Osteoblast (primary cell): ENCODE data around the gene NDUFAF5. TPM values are rescaled to one million over a fixed set of nuclear protein-coding genes. Genes with fewer than 3 reads are reported as not detected.

Source experiments
- DNase-seq: peaks from one replicate; pipeline ENCODE4 v3.0.0; 2011; ENCODE audit warnings: low spot score, mixed read lengths; ENCODE audit not compliant: insufficient read length; ENCODE audit errors: missing footprints
- H2AFZ ChIP-seq: 2 replicates; pipeline ENCODE4 v1.6.0; 2011; ENCODE audit warnings: mild to moderate bottlenecking, low read length
- H3K27ac ChIP-seq: 2 replicates; pipeline ENCODE4 v1.5.1; 2011; ENCODE audit warnings: mild to moderate bottlenecking, low read depth, low read length, moderate library complexity
- H3K27me3 ChIP-seq: 2 replicates; pipeline ENCODE4 v1.6.0; 2012; ENCODE audit warnings: mild to moderate bottlenecking, control low read depth, inconsistent platforms, low read length, moderate library complexity; ENCODE audit not compliant: insufficient read depth
- H3K36me3 ChIP-seq: 2 replicates; pipeline ENCODE4 v1.5.1; 2011; ENCODE audit warnings: mild to moderate bottlenecking, low read length, control low read depth, moderate library complexity; ENCODE audit not compliant: insufficient read depth
- H3K4me1 ChIP-seq: 2 replicates; pipeline ENCODE4 v1.5.1; 2011; ENCODE audit warnings: mild to moderate bottlenecking, low read length, control low read depth, moderate library complexity; ENCODE audit not compliant: insufficient read depth
- H3K4me2 ChIP-seq: 2 replicates; pipeline ENCODE4 v1.6.0; 2011; ENCODE audit warnings: mild to moderate bottlenecking, low read length; ENCODE audit not compliant: insufficient read depth
- H3K4me3 ChIP-seq: fragments of 200-600 bp; sonication (generic); 3 replicates; pipeline ENCODE4 v1.5.1; 2012; ENCODE audit warnings: mild to moderate bottlenecking, low read length, inconsistent platforms; ENCODE audit not compliant: insufficient read depth
- H3K79me2 ChIP-seq: 2 replicates; pipeline ENCODE4 v1.6.0; 2012; ENCODE audit warnings: mild to moderate bottlenecking, low read length, control low read depth, inconsistent platforms; ENCODE audit not compliant: insufficient read depth
- H3K9me3 ChIP-seq: 2 replicates; pipeline ENCODE4 v1.5.1; 2011; ENCODE audit warnings: low read depth, low read length, control low read depth
- H4K20me1 ChIP-seq: 2 replicates; pipeline ENCODE4 v1.6.0; 2012; ENCODE audit warnings: mild to moderate bottlenecking, low read length, control low read depth; ENCODE audit not compliant: insufficient read depth
- CTCF ChIP-seq: IDR thresholded peaks from 2 replicates; pipeline ENCODE4 v1.5.1; 2011; ENCODE audit warnings: mild to moderate bottlenecking, low read depth, low read length, moderate library complexity; ENCODE audit errors: extremely low read depth
- total RNA-seq: library from RNA; depleted of rRNA; stranded (reverse); fragments of >200 nt; gene quantifications from 2 replicates; pipeline ENCODE4 v1.2.3, GENCODE V29; 2012

The NDUFAF5 gene
- total RNA-seq, 1 donor: 12.3 TPM

- H2AFZ ChIP-seq: no peak overlapping the region
- no peaks in the 10 kb centered on the region for H3K79me2 ChIP-seq
- no peak for DNase-seq
- H3K9me3 ChIP-seq: peaks cover 7% of the 10 kb centered on the region
- H3K27me3 ChIP-seq: no peaks in the 10 kb centered on the region
- no peak for TF ChIP-seq CTCF
- H3K27ac ChIP-seq: no peak overlapping the region
- H3K4me3 ChIP-seq: no peak overlapping the region
- H3K36me3 ChIP-seq: peaks cover 63% of the 10 kb centered on the region
- H3K4me1 ChIP-seq: no peaks in the 10 kb centered on the region
- no peak overlapping the region for H3K4me2 ChIP-seq
- no peaks in the 10 kb centered on the region for H4K20me1 ChIP-seq
Measured at GRCh38 chr20:13770141-13770540, 14.7 kb upstream of the NDUFAF5 start.

- Histone ChIP-seq H3K4me3 (no peak overlapping the region), H2AFZ (no peak overlapping the region), H3K9me3 (no peaks in the 10 kb centered on the region), H3K4me1 (peaks cover under 1% of the 10 kb centered on the region), H3K36me3 (peaks cover 63% of the 10 kb centered on the region), H3K27ac (no peak overlapping the region), H3K79me2 (peaks cover 10% of the 10 kb centered on the region), H3K4me2 (no peak overlapping the region), H3K27me3 (no peaks in the 10 kb centered on the region), H4K20me1 (no peaks in the 10 kb centered on the region)
- no peak for DNase-seq
- peak; percentile 55 for TF ChIP-seq CTCF
Measured at GRCh38 chr20:13771853-13772453, 12.9 kb upstream of the NDUFAF5 start.

- Histone ChIP-seq H3K79me2 (peaks cover 12% of the 10 kb centered on the region), H3K27ac (no peak overlapping the region), H3K36me3 (peaks cover 59% of the 10 kb centered on the region), H2AFZ (no peak overlapping the region), H3K9me3 (no peaks in the 10 kb centered on the region), H4K20me1 (no peaks in the 10 kb centered on the region), H3K4me1 (peaks cover 7% of the 10 kb centered on the region), H3K27me3 (no peaks in the 10 kb centered on the region), H3K4me2 (no peak overlapping the region), H3K4me3 (no peak overlapping the region)
- no peak for TF ChIP-seq CTCF
- no peak for DNase-seq
Measured at GRCh38 chr20:13772529-13772928, 12.3 kb upstream of the NDUFAF5 start.

- Histone ChIP-seq H3K4me1 (peaks cover 12% of the 10 kb centered on the region), H3K4me2 (no peak overlapping the region), H4K20me1 (no peaks in the 10 kb centered on the region), H3K36me3 (peaks cover 44% of the 10 kb centered on the region), H2AFZ (no peak overlapping the region), H3K4me3 (no peak overlapping the region), H3K27me3 (no peaks in the 10 kb centered on the region), H3K9me3 (no peaks in the 10 kb centered on the region), H3K27ac (no peak overlapping the region), H3K79me2 (peaks cover 26% of the 10 kb centered on the region)
- TF ChIP-seq CTCF: no peak
- DNase-seq: no peak
Measured at GRCh38 chr20:13775867-13776266, 9.0 kb upstream of the NDUFAF5 start.
